Astrocyte (in vitro differentiated cells and primary cell): ENCODE results near the gene MYO1B. TPM values are rescaled to one million over a fixed set of nuclear protein-coding genes. Genes with fewer than 3 reads are reported as not detected.

Experiments
- DNase-seq: peaks from one replicate; pipeline ENCODE4 v3.0.0-alpha.2; 2010; ENCODE audit warnings: low read depth
- FAIRE-seq: peaks from 2 replicates; lab custom pipeline; 2011; peaks lifted over from hg19 to GRCh38; lab: Jason Lieb, UNC
- H2AFZ ChIP-seq: 2 replicates; pipeline ENCODE4 v1.6.0; 2012; ENCODE audit warnings: low read depth, low read length, inconsistent platforms
- H3K27ac ChIP-seq: 2 replicates; pipeline ENCODE4 v1.5.1; 2011; ENCODE audit warnings: low read depth, low read length, inconsistent platforms
- H3K27me3 ChIP-seq: 2 replicates; pipeline ENCODE4 v1.6.0; 2011; ENCODE audit warnings: low read length, inconsistent platforms; ENCODE audit not compliant: insufficient read depth
- H3K36me3 ChIP-seq: 2 replicates; pipeline ENCODE4 v1.5.1; 2011; ENCODE audit warnings: low read length, inconsistent platforms; ENCODE audit not compliant: insufficient read depth
- H3K4me1 ChIP-seq: 2 replicates; pipeline ENCODE4 v1.5.1; 2011; ENCODE audit warnings: low read length, inconsistent platforms; ENCODE audit not compliant: insufficient read depth
- H3K4me2 ChIP-seq: 2 replicates; pipeline ENCODE4 v1.6.0; 2012; ENCODE audit warnings: low read length, inconsistent platforms
- H3K4me3 ChIP-seq: 2 replicates; pipeline ENCODE4 v1.5.1; 2011; ENCODE audit warnings: low read depth, mild to moderate bottlenecking, low read length, inconsistent platforms; ENCODE audit not compliant: insufficient read depth
- H3K79me2 ChIP-seq: 2 replicates; pipeline ENCODE4 v1.6.0; 2012; ENCODE audit warnings: mild to moderate bottlenecking, low read length, inconsistent platforms; ENCODE audit not compliant: insufficient read depth
- H3K9ac ChIP-seq: 2 replicates; pipeline ENCODE4 v1.6.0; 2012; ENCODE audit warnings: mild to moderate bottlenecking, low read length, inconsistent platforms
- H3K9me3 ChIP-seq: 2 replicates; pipeline ENCODE4 v1.5.1; 2012; ENCODE audit warnings: low read depth, mild to moderate bottlenecking, low read length, inconsistent platforms; ENCODE audit not compliant: insufficient read depth
- H4K20me1 ChIP-seq: 2 replicates; pipeline ENCODE4 v1.6.0; 2012; ENCODE audit warnings: low read length, inconsistent platforms; ENCODE audit not compliant: insufficient read depth
- H3K27ac Mint-ChIP-seq: one replicate; pipeline ENCODE4 v1.8.0; 2021; ENCODE audit warnings: mild to moderate bottlenecking, mixed read lengths; ENCODE audit not compliant: unreplicated experiment
- H3K27me3 Mint-ChIP-seq: one replicate; pipeline ENCODE4 v1.8.0; 2021; ENCODE audit warnings: low read depth, mixed read lengths; ENCODE audit not compliant: unreplicated experiment
- H3K36me3 Mint-ChIP-seq: one replicate; pipeline ENCODE4 v1.8.0; 2021; ENCODE audit warnings: low read depth, mixed read lengths; ENCODE audit not compliant: unreplicated experiment
- H3K4me1 Mint-ChIP-seq: one replicate; pipeline ENCODE4 v1.8.0; 2021; ENCODE audit warnings: low read depth, mixed read lengths; ENCODE audit not compliant: unreplicated experiment
- H3K4me3 Mint-ChIP-seq: one replicate; pipeline ENCODE4 v1.8.0; 2021; ENCODE audit warnings: mild to moderate bottlenecking, moderate library complexity, mixed read lengths; ENCODE audit not compliant: unreplicated experiment
- H3K9me3 Mint-ChIP-seq: one replicate; pipeline ENCODE4 v1.8.0; 2021; ENCODE audit warnings: mild to moderate bottlenecking, mixed read lengths; ENCODE audit not compliant: unreplicated experiment
- CTCF ChIP-seq: IDR thresholded peaks from 2 replicates; pipeline ENCODE4 v1.5.1; 2011; ENCODE audit warnings: low read depth, mild to moderate bottlenecking, inconsistent platforms, low read length, moderate library complexity; ENCODE audit not compliant: insufficient read depth
- EZH2 ChIP-seq: IDR thresholded peaks from 2 replicates; pipeline ENCODE4 v1.6.1; 2012; ENCODE audit warnings: mild to moderate bottlenecking, low read length, inconsistent platforms; ENCODE audit not compliant: insufficient read depth
- total RNA-seq: library from RNA; stranded (reverse); gene quantifications from 2 replicates; pipeline ENCODE4 v1.2.1, GENCODE V29; 2021

The MYO1B gene
- total RNA-seq, 1 donor from 2014 or later = 95.7 TPM

DNA sequence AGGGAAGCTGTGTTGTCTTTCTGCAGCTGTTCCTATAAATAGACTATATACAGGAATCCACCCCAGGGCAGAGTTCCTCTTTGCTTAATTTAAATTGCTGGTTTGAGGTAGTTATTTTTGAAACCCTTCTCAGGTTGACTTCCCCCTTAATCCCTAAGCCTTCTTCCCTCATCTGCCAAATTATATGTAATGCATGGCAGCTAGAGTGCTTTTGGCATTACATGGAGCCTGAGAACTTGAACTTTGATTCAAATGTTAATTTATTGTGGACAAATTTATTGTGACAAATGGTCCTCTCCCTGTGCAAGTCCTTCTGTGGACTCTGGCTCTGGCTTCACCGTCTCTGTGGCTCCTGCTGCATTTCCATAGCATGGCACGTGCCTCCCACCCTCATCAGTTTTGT lies 29.2 kb downstream of the MYO1B start:
- H4K20me1 ChIP-seq = peaks cover 75% of the 10 kb centered on the region
- H3K4me1 ChIP-seq = peaks cover 17% of the 10 kb centered on the region
- no peak overlapping the region for H3K4me3 ChIP-seq
- TF ChIP-seq EZH2 (no peak), CTCF (no peak)
- H3K27ac Mint-ChIP-seq = no peak overlapping the region
- FAIRE-seq = no peak
- no peak overlapping the region for H3K4me2 ChIP-seq
- peaks cover 7% of the 10 kb centered on the region for H3K36me3 ChIP-seq
- no peaks in the 10 kb centered on the region for H3K9me3 Mint-ChIP-seq
- peaks cover 7% of the 10 kb centered on the region for H3K36me3 Mint-ChIP-seq
- no peak overlapping the region for H3K27ac ChIP-seq
- H3K79me2 ChIP-seq = peaks cover 98% of the 10 kb centered on the region
- H2AFZ ChIP-seq = no peak overlapping the region
- peaks cover 29% of the 10 kb centered on the region for H3K4me1 Mint-ChIP-seq
- DNase-seq = no peak
- no peak overlapping the region for H3K9ac ChIP-seq
- no peaks in the 10 kb centered on the region for H3K27me3 Mint-ChIP-seq
- no peak overlapping the region for H3K4me3 Mint-ChIP-seq
- no peaks in the 10 kb centered on the region for H3K9me3 ChIP-seq
- H3K27me3 ChIP-seq = no peaks in the 10 kb centered on the region

DNA sequence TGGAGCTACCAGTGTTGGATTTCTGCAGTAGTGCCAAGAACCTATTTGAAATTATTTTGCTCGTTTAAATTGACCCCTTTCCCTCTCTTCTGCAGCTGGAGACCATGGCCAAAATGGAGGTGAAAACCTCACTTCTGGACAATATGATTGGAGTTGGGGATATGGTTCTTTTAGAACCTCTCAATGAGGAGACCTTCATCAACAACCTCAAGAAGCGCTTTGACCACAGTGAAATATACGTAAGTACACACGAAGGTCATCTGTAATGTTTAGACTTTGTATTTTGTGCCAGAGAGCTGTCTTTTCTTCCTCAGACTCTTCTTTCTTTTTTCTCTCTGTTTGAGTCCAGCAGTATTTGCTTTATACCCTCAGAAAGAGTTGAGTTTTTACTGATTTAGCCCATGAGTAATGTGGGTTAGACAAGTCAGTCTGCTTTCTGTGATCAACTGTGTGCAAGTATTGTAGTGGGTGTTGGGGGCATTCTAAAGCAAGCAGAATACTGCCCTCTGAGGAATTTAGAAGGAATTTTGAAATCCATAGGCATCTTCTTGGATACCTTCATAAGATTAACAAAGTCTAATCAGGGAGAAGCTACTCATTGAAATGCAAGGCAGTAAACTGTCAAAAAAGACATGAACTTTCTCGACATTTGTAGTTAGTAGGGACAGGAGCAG lies 31.7 kb downstream of the MYO1B start:
- H3K27me3 ChIP-seq = no peaks in the 10 kb centered on the region
- H3K27ac ChIP-seq = no peak overlapping the region
- H3K4me1 Mint-ChIP-seq = peaks cover 31% of the 10 kb centered on the region
- H3K4me3 ChIP-seq = no peak overlapping the region
- no peak overlapping the region for H3K4me3 Mint-ChIP-seq
- H3K36me3 Mint-ChIP-seq = peaks cover 10% of the 10 kb centered on the region
- H3K4me2 ChIP-seq = peak overlapping the region; percentile 52
- H3K9me3 ChIP-seq = no peaks in the 10 kb centered on the region
- peaks cover 7% of the 10 kb centered on the region for H3K36me3 ChIP-seq
- H2AFZ ChIP-seq = no peak overlapping the region
- no peaks in the 10 kb centered on the region for H3K9me3 Mint-ChIP-seq
- peaks cover 98% of the 10 kb centered on the region for H3K79me2 ChIP-seq
- TF ChIP-seq CTCF (no peak), EZH2 (no peak)
- no peaks in the 10 kb centered on the region for H3K27me3 Mint-ChIP-seq
- DNase-seq (peak; percentile 31), FAIRE-seq (no peak)
- H4K20me1 ChIP-seq = peaks cover 75% of the 10 kb centered on the region
- peak overlapping the region; percentile 48 for H3K27ac Mint-ChIP-seq
- peaks cover 10% of the 10 kb centered on the region for H3K4me1 ChIP-seq
- H3K9ac ChIP-seq = peak overlapping the region; percentile 44

DNA sequence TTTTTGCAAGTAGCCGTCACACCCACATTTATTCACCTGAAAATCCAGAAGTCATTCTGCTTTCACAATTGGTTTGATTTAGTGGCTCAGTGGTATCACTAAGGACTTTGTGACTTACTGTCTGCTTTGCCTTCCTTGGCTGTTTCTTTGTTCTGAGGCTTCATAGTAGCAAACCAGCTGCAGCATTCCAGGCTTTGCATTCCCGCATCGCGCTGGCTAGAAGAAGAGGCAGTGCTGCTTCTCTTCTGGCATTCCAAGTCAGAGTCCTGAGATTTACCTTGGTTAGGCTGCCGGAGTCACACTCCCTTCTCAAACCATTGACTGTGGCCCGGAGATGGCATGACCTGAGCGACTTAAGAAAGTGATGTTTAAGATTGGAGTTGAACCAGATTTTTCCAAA lies 35.1 kb downstream of the MYO1B start:
- Histone ChIP-seq H3K4me2 (no peak overlapping the region), H3K27me3 (no peaks in the 10 kb centered on the region), H2AFZ (no peak overlapping the region), H3K36me3 (peaks cover 18% of the 10 kb centered on the region), H3K27ac (no peak overlapping the region), H3K9ac (no peak overlapping the region), H3K9me3 (no peaks in the 10 kb centered on the region), H3K4me3 (no peak overlapping the region), H4K20me1 (peaks cover 79% of the 10 kb centered on the region), H3K4me1 (peaks cover 10% of the 10 kb centered on the region), H3K79me2 (peaks cover 98% of the 10 kb centered on the region)
- Mint-ChIP-seq H3K4me3 (no peak overlapping the region), H3K4me1 (peaks cover 29% of the 10 kb centered on the region), H3K36me3 (peaks cover 20% of the 10 kb centered on the region), H3K27me3 (no peaks in the 10 kb centered on the region), H3K27ac (peak overlapping the region; percentile 73), H3K9me3 (no peaks in the 10 kb centered on the region)
- DNase-seq (no peak), FAIRE-seq (peak; percentile 13)
- TF ChIP-seq EZH2 (no peak), CTCF (no peak)
